ENCODE results near the gene JAZF1. TPM values are rescaled to one million over a fixed set of nuclear protein-coding genes. Genes with fewer than 3 reads are reported as not detected.
A peak's percentile ranks its signal among the peaks of the same experiment; 100 is the strongest.

JAZF1 gene
- total and polyA plus RNA-seq, 11 donors, result 10.3 to 46.2 (median 26.8) TPM

- TF ChIP-seq POLR2A (IDR thresholded peaks at IDR 0.05), result no peak
- TF ChIP-seq, protein P1, sequence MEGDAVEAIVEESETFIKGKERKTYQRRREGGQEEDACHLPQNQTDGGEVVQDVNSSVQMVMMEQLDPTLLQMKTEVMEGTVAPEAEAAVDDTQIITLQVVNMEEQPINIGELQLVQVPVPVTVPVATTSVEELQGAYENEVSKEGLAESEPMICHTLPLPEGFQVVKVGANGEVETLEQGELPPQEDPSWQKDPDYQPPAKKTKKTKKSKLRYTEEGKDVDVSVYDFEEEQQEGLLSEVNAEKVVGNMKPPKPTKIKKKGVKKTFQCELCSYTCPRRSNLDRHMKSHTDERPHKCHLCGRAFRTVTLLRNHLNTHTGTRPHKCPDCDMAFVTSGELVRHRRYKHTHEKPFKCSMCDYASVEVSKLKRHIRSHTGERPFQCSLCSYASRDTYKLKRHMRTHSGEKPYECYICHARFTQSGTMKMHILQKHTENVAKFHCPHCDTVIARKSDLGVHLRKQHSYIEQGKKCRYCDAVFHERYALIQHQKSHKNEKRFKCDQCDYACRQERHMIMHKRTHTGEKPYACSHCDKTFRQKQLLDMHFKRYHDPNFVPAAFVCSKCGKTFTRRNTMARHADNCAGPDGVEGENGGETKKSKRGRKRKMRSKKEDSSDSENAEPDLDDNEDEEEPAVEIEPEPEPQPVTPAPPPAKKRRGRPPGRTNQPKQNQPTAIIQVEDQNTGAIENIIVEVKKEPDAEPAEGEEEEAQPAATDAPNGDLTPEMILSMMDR (IDR thresholded peaks at IDR 0.05), result no peak
- peaks cover 0 to 54% (median 29%) of the 10 kb centered on the region in 12 donors for H3K4me1 ChIP-seq
Measured at GRCh38 chr7:28067171-28067570, 113.4 kb downstream of the JAZF1 start.

GRCh38 chr7:28065721-28066285 lies 114.8 kb downstream of the JAZF1 start:
- no peak for ATAC-seq
- H3K36me3 ChIP-seq, result no peaks in the 10 kb centered on the region
- H3K27ac ChIP-seq, result peak overlapping the region in 1 of 12 donors; percentile 82
- WGBS, 4 donors, result 83 to 95% (median 84%) methylated on average over 8 of the region's 8 CpGs
- DNase-seq, result no peak
- H3K4me3 ChIP-seq, result no peak overlapping the region
- TF ChIP-seq, protein P1 (IDR thresholded peaks at IDR 0.05), result no peak
- no peak for TF ChIP-seq POLR2A (IDR thresholded peaks at IDR 0.05)
- intact Hi-C loops (cut with DNase I), result no loop called here
- peaks cover 0 to 59% (median 27%) of the 10 kb centered on the region in 12 donors for H3K4me1 ChIP-seq
- no peaks in the 10 kb centered on the region for H3K9me3 ChIP-seq
- no peaks in the 10 kb centered on the region for H3K27me3 ChIP-seq

More at GRCh38 chr7:28067171-28067570, 113.4 kb downstream of the JAZF1 start:
- H3K36me3 ChIP-seq, result no peaks in the 10 kb centered on the region
- intact Hi-C loops (cut with DNase I), result no loop called here
- H3K27me3 ChIP-seq, result no peaks in the 10 kb centered on the region
- no peaks in the 10 kb centered on the region for H3K9me3 ChIP-seq
- H3K27ac ChIP-seq, result peak overlapping the region in 1 of 12 donors; percentile 82
- no peak overlapping the region for H3K4me3 ChIP-seq
- ATAC-seq, result no peak
- no peak for DNase-seq

- H3K4me3 ChIP-seq, result no peak overlapping the region
- no peak for TF ChIP-seq POLR2A (IDR thresholded peaks at IDR 0.05)
- TF ChIP-seq, protein P1 (IDR thresholded peaks at IDR 0.05), result no peak
- intact Hi-C loops (cut with DNase I), result no loop called here
- peak overlapping the region in 1 of 12 donors; percentile 82 for H3K27ac ChIP-seq
- no peaks in the 10 kb centered on the region for H3K36me3 ChIP-seq
- WGBS, 4 donors, result 87 to 94% (median 93%) methylated on average over 7 of the region's 7 CpGs
- H3K4me1 ChIP-seq, result peaks cover 0 to 54% (median 25%) of the 10 kb centered on the region in 12 donors
- H3K9me3 ChIP-seq, result no peaks in the 10 kb centered on the region
- DNase-seq, result no peak
- H3K27me3 ChIP-seq, result no peaks in the 10 kb centered on the region
- peak in 2 of 4 donors; percentile 43 to 44 for ATAC-seq
Measured at GRCh38 chr7:28065308-28065707, 115.3 kb downstream of the JAZF1 start.

- Histone ChIP-seq H3K4me3 (no peak overlapping the region), H3K27me3 (no peaks in the 10 kb centered on the region), H3K9me3 (no peaks in the 10 kb centered on the region), H3K36me3 (no peaks in the 10 kb centered on the region), H3K4me1 (peaks cover 0 to 45% (median 16%) of the 10 kb centered on the region in 12 donors), H3K27ac (peak overlapping the region in 1 of 12 donors; percentile 82)
- intact Hi-C loops (cut with DNase I), result loop anchor here in 3 of 10 donors (5.0 kb wide), 1 partner anchor 33 kb away; no protein-coding TSS in a partner anchor
- DNase-seq (no peak), ATAC-seq (no peak)
- TF ChIP-seq, protein P1 (IDR thresholded peaks at IDR 0.05), result no peak
- no peak for TF ChIP-seq POLR2A (IDR thresholded peaks at IDR 0.05)
Measured at GRCh38 chr7:28064437-28064836, 116.2 kb downstream of the JAZF1 start.
